Neuronal stem cell (in vitro differentiated cells): ENCODE results near the gene SPATA13.

Source experiments
- DNase-seq: peaks from one replicate; pipeline ENCODE4 v3.0.0-alpha.2; 2013; ENCODE audit warnings: low spot score
- H2AFZ ChIP-seq: one replicate; pipeline ENCODE4 v1.6.1; 2013; ENCODE audit warnings: mild to moderate bottlenecking, low read length, inconsistent platforms
- H2AK5ac ChIP-seq: 2 replicates; pipeline ENCODE4 v1.6.1; 2013; ENCODE audit warnings: low read depth, mild to moderate bottlenecking, inconsistent platforms, low read length, moderate library complexity, mixed read lengths
- H2BK120ac ChIP-seq: 2 replicates; pipeline ENCODE4 v1.6.1; 2013; ENCODE audit warnings: low read depth, mild to moderate bottlenecking, inconsistent platforms, low read length, moderate library complexity, mixed read lengths
- H2BK12ac ChIP-seq: one replicate; pipeline ENCODE4 v1.6.1; 2013; ENCODE audit warnings: low read length, inconsistent platforms
- H2BK15ac ChIP-seq: 2 replicates; pipeline ENCODE4 v1.6.1; 2013; ENCODE audit warnings: mild to moderate bottlenecking, low read length, inconsistent platforms, mixed read lengths
- H2BK5ac ChIP-seq: one replicate; pipeline ENCODE4 v1.6.1; 2013; ENCODE audit warnings: inconsistent platforms, mild to moderate bottlenecking, low read length, moderate library complexity
- H3K14ac ChIP-seq: one replicate; pipeline ENCODE4 v1.6.1; 2013; ENCODE audit warnings: low read length, inconsistent platforms
- H3K18ac ChIP-seq: 2 replicates; pipeline ENCODE4 v1.6.1; 2013; ENCODE audit warnings: low read length, inconsistent platforms
- H3K23ac ChIP-seq: 2 replicates; pipeline ENCODE4 v1.6.1; 2013; ENCODE audit warnings: low read depth, mild to moderate bottlenecking, mixed read lengths, low read length, inconsistent platforms; ENCODE audit not compliant: poor library complexity
- H3K27ac ChIP-seq: replicated peaks from 3 replicates; pipeline ENCODE4 v1.5.1; 2013; ENCODE audit warnings: low read length, inconsistent platforms
- H3K27me3 ChIP-seq, 3 experiments: 2 replicates each; pipeline ENCODE4 v1.6.1; 2013; ENCODE audit warnings: low read length in 3 of 3, mild to moderate bottlenecking in 2 of 3, inconsistent platforms in 1 of 3, low read depth in 1 of 3, mixed read lengths in 1 of 3, moderate library complexity in 1 of 3; ENCODE audit not compliant: control insufficient read depth in 3 of 3, insufficient read depth in 3 of 3
- H3K36me3 ChIP-seq, 2 donors: replicated peaks in 1 of 2; 2 replicates each; pipeline ENCODE4 v1.6.1; 2013; ENCODE audit warnings: low read length in 2 of 2; ENCODE audit not compliant: control insufficient read depth in 2 of 2, insufficient read depth in 2 of 2
- H3K4ac ChIP-seq: 2 replicates; pipeline ENCODE4 v1.6.1; 2013; ENCODE audit warnings: inconsistent platforms, mild to moderate bottlenecking, low read length, moderate library complexity
- H3K4me1 ChIP-seq, 2 donors: 1 replicate in 1 of 2; 2 replicates in 1 of 2; pipeline ENCODE4 v1.6.1; 2013; ENCODE audit warnings: low read length in 2 of 2, low read depth in 1 of 2; ENCODE audit not compliant: control insufficient read depth in 2 of 2, insufficient read depth in 1 of 2
- H3K4me2 ChIP-seq: one replicate; pipeline ENCODE4 v1.6.1; 2013; ENCODE audit warnings: mild to moderate bottlenecking, low read length, inconsistent platforms; ENCODE audit not compliant: insufficient read depth, poor library complexity, severe bottlenecking
- H3K4me3 ChIP-seq, 2 donors: 2 replicates each; pipeline ENCODE4 v1.5.1; 2013; ENCODE audit warnings: low read length in 2 of 2, mild to moderate bottlenecking in 2 of 2, inconsistent platforms in 1 of 2, moderate library complexity in 1 of 2
- H3K79me1 ChIP-seq: one replicate; pipeline ENCODE4 v1.6.1; 2013; ENCODE audit warnings: low read depth, mild to moderate bottlenecking, inconsistent platforms, low read length, moderate library complexity
- H3K9ac ChIP-seq: one replicate; pipeline ENCODE4 v1.6.1; 2013; ENCODE audit warnings: mild to moderate bottlenecking, low read depth, low read length, inconsistent platforms; ENCODE audit not compliant: poor library complexity
- H3K9me3 ChIP-seq, 2 donors: replicated peaks in 1 of 2; 2 replicates each; pipeline versions ENCODE3 to v1.6.1; 2013; ENCODE audit warnings: low read length in 2 of 2, mild to moderate bottlenecking in 2 of 2, inconsistent platforms in 1 of 2, low read depth in 1 of 2, mixed read lengths in 1 of 2, moderate library complexity in 1 of 2; ENCODE audit not compliant: control insufficient read depth in 2 of 2, insufficient read depth in 1 of 2
- H4K8ac ChIP-seq: one replicate; pipeline ENCODE4 v1.6.1; 2013; ENCODE audit warnings: low read depth, mild to moderate bottlenecking, inconsistent platforms, low read length, moderate library complexity
- H4K91ac ChIP-seq: one replicate; pipeline ENCODE4 v1.6.1; 2013; ENCODE audit warnings: low read length, low read depth, mild to moderate bottlenecking, inconsistent platforms; ENCODE audit not compliant: poor library complexity
- WGBS, 2 donors: extraction: QIAGEN DNeasy Blood & Tissue Kit; methylation state at CpG; one replicate each; pipeline ENCODE4 v1.1.7; 2013; ENCODE audit warnings: missing lambda C conversion rate in 2 of 2, mixed read lengths in 1 of 2; ENCODE audit not compliant: insufficient read length in 2 of 2, insufficient replicate concordance in 1 of 2; ENCODE audit errors: extremely low coverage in 2 of 2; 5-methylcytosine and 5-hydroxymethylcytosine counted together

The SPATA13 gene

GRCh38 chr13:24247016-24247415, 86.5 kb downstream of the SPATA13 start:
- Histone ChIP-seq H3K14ac (no peak overlapping the region), H2BK12ac (no peak overlapping the region), H3K18ac (peak overlapping the region; percentile 75), H3K27me3 (no peaks in the 10 kb centered on the region), H3K27ac (peak overlapping the region; percentile 8), H3K4me3 (no peak overlapping the region), H2AFZ (no peak overlapping the region), H2BK5ac (no peak overlapping the region), H2BK120ac (no peak overlapping the region), H2BK15ac (no peak overlapping the region), H3K4me1 (peaks cover 11 to 12% of the 10 kb centered on the region in 2 donors), H3K9ac (no peak overlapping the region), H3K23ac (no peak overlapping the region), H2AK5ac (no peak overlapping the region), H3K4me2 (no peak overlapping the region), H4K8ac (no peak overlapping the region), H3K9me3 (peaks cover 0 to 5% of the 10 kb centered on the region in 2 donors), H3K36me3 (peaks cover 3 to 21% of the 10 kb centered on the region in 2 donors), H3K4ac (no peak overlapping the region), H3K79me1 (no peaks in the 10 kb centered on the region), H4K91ac (no peak overlapping the region)
- no peak for DNase-seq
- WGBS, 2 donors: no CpG with 5 or more reads among the region's 5 CpGs

- no peak overlapping the region for H3K4ac ChIP-seq
- H2BK15ac ChIP-seq: no peak overlapping the region
- no peak overlapping the region for H2BK12ac ChIP-seq
- H3K27ac ChIP-seq: peak overlapping the region; percentile 11
- H3K27me3 ChIP-seq: no peaks in the 10 kb centered on the region
- H3K18ac ChIP-seq: peak overlapping the region; percentile 35
- no peak overlapping the region for H2AK5ac ChIP-seq
- peak overlapping the region; percentile 1 for H3K9ac ChIP-seq
- WGBS, 2 donors: no CpG with 5 or more reads among the region's 9 CpGs
- H4K91ac ChIP-seq: no peak overlapping the region
- H4K8ac ChIP-seq: no peak overlapping the region
- H3K9me3 ChIP-seq: peaks cover 0 to 5% of the 10 kb centered on the region in 2 donors
- H3K23ac ChIP-seq: peak overlapping the region; percentile 23
- H2BK5ac ChIP-seq: no peak overlapping the region
- H3K4me1 ChIP-seq: peaks cover 11 to 12% of the 10 kb centered on the region in 2 donors
- no peak overlapping the region for H3K4me3 ChIP-seq
- no peak overlapping the region for H3K4me2 ChIP-seq
- DNase-seq: no peak
- H2AFZ ChIP-seq: no peak overlapping the region
- H3K14ac ChIP-seq: no peak overlapping the region
- H3K36me3 ChIP-seq: peaks cover 8 to 47% of the 10 kb centered on the region in 2 donors
- H2BK120ac ChIP-seq: no peak overlapping the region
- no peaks in the 10 kb centered on the region for H3K79me1 ChIP-seq
Measured at GRCh38 chr13:24249624-24250023, 89.1 kb downstream of the SPATA13 start.

- Histone ChIP-seq H3K4me3 (no peak overlapping the region), H3K79me1 (no peaks in the 10 kb centered on the region), H3K14ac (no peak overlapping the region), H3K4ac (no peak overlapping the region), H2BK12ac (no peak overlapping the region), H3K4me1 (peaks cover 11 to 12% of the 10 kb centered on the region in 2 donors), H2AK5ac (no peak overlapping the region), H3K18ac (no peak overlapping the region), H2BK15ac (no peak overlapping the region), H3K9ac (no peak overlapping the region), H3K27ac (no peak overlapping the region), H2BK120ac (no peak overlapping the region), H2AFZ (no peak overlapping the region), H4K8ac (no peak overlapping the region), H3K36me3 (peaks cover 11 to 56% of the 10 kb centered on the region in 2 donors), H2BK5ac (no peak overlapping the region), H3K9me3 (peaks cover 0 to 5% of the 10 kb centered on the region in 2 donors), H3K27me3 (no peaks in the 10 kb centered on the region), H3K23ac (no peak overlapping the region), H3K4me2 (no peak overlapping the region), H4K91ac (no peak overlapping the region)
- WGBS, 2 donors: no CpG with 5 or more reads among the region's 7 CpGs
- no peak for DNase-seq
Measured at GRCh38 chr13:24250376-24251057, 90.0 kb downstream of the SPATA13 start.

- H2BK120ac ChIP-seq: no peak overlapping the region
- no peak overlapping the region for H4K8ac ChIP-seq
- H2BK15ac ChIP-seq: no peak overlapping the region
- no peak for DNase-seq
- H3K18ac ChIP-seq: peak overlapping the region; percentile 33
- no CpG with 5 or more reads among the region's 17 CpGs for WGBS, 2 donors
- no peak overlapping the region for H3K4me3 ChIP-seq
- H2AFZ ChIP-seq: no peak overlapping the region
- H3K9ac ChIP-seq: no peak overlapping the region
- H3K27me3 ChIP-seq: no peaks in the 10 kb centered on the region
- no peaks in the 10 kb centered on the region for H3K79me1 ChIP-seq
- no peak overlapping the region for H3K4ac ChIP-seq
- H3K36me3 ChIP-seq: peaks cover 13 to 65% of the 10 kb centered on the region in 2 donors
- H3K4me1 ChIP-seq: peaks cover 11 to 12% of the 10 kb centered on the region in 2 donors
- H3K27ac ChIP-seq: no peak overlapping the region
- no peak overlapping the region for H3K14ac ChIP-seq
- H2BK5ac ChIP-seq: peak overlapping the region; percentile 42
- H3K4me2 ChIP-seq: no peak overlapping the region
- no peak overlapping the region for H2BK12ac ChIP-seq
- H2AK5ac ChIP-seq: no peak overlapping the region
- peak overlapping the region; percentile 49 for H3K23ac ChIP-seq
- H3K9me3 ChIP-seq: no peaks in the 10 kb centered on the region
- no peak overlapping the region for H4K91ac ChIP-seq
Measured at GRCh38 chr13:24251525-24251924, 91.0 kb downstream of the SPATA13 start.
